Measurements from ENCODE around the gene LSAMP.

LSAMP gene

DNA sequence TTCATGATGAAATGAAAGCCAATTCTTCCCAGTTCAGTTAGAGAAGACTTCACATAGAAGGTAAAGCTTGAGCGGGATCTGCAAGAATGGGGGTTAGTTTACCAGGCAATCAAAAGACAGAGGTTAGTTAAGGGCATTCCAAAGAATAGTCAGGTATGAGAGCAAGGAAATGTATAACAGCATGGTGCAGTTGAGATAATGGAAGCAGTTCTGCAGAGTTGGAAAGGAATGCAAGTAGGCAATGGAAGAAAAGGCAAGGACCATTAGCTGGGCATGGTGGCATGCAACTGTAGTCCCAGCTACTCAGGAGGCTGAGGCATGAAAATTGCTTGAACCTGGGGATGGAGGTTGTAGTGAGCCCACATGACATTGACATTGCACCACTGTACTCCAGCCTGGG, 55.0 kb downstream of the LSAMP start:
- no peak for DNase-seq (ENCODE audit: low spot score)
- TF ChIP-seq, protein P1, sequence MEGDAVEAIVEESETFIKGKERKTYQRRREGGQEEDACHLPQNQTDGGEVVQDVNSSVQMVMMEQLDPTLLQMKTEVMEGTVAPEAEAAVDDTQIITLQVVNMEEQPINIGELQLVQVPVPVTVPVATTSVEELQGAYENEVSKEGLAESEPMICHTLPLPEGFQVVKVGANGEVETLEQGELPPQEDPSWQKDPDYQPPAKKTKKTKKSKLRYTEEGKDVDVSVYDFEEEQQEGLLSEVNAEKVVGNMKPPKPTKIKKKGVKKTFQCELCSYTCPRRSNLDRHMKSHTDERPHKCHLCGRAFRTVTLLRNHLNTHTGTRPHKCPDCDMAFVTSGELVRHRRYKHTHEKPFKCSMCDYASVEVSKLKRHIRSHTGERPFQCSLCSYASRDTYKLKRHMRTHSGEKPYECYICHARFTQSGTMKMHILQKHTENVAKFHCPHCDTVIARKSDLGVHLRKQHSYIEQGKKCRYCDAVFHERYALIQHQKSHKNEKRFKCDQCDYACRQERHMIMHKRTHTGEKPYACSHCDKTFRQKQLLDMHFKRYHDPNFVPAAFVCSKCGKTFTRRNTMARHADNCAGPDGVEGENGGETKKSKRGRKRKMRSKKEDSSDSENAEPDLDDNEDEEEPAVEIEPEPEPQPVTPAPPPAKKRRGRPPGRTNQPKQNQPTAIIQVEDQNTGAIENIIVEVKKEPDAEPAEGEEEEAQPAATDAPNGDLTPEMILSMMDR (IDR thresholded peaks at IDR 0.05; ENCODE audit: extremely low read depth, missing control alignments), result no peak

DNA sequence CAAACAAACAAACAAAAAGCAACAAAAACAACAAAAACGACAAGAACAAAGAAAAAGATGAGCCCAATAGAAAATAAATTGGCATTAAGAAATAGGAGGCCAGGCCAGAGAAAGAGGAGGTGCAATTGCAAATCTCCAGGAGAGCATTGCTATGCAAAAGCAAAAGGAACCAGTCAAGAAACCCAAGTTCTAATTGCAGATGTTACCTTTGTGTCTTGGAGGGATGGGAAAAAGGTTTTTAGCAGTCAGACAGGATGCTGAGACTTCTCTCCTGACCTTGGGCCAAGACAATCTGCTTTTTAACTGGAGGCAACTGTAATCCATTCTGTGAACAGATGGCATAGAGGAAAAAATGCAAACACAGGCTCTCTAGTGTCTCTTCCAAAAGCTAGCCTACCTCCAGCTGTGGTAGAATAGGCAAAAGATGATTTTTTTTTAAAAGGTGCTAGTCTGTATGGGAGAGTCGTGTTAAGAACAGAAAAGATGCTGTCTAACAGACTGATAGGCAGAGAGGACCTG, 56.4 kb downstream of the LSAMP start:
- DNase-seq (ENCODE audit: low spot score), result no peak
- TF ChIP-seq, protein P1 (IDR thresholded peaks at IDR 0.05; ENCODE audit: extremely low read depth, missing control alignments), result no peak

DNA sequence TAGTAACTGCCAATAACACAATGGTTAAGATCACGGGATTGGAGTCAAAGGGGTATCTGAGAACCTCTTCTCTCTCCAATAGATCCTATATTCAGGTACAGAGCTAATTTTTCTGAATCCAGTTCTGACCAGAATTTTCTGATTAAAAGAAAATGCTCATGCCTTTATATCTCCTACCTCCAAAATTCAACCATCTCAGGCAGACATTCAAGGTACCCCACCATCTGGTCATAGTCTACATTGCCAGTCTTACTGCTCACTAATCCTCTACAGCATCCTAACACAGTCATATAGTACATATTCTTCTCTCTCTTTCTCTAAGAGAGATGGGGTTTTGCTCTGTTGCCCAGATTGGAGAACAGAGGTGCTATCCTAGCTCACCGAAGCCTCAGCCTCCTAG, 59.1 kb downstream of the LSAMP start:
- DNase-seq (ENCODE audit: low spot score), result no peak
- TF ChIP-seq, protein P1 (IDR thresholded peaks at IDR 0.05; ENCODE audit: extremely low read depth, missing control alignments), result no peak

DNA sequence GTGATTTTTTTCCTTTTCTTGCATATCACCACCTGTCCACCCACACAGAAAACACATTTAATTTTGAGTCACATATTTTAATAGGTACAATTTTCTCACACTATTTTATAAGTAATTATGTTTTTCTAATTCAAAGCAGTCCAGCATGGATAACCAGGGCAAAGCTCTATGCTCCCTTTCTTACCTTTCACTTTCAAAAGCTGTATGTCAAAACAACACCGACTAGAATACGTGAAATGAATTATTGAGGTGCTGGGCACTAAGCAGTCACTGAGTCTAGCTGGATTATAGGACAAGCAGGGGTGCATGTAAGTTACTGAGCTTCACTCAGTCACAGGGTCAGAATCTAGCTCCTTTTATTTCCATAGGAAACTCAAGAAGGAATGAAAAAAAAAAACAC, 60.6 kb downstream of the LSAMP start:
- DNase-seq (ENCODE audit: low spot score), result no peak
- TF ChIP-seq, protein P1 (IDR thresholded peaks at IDR 0.05; ENCODE audit: extremely low read depth, missing control alignments), result no peak

DNA sequence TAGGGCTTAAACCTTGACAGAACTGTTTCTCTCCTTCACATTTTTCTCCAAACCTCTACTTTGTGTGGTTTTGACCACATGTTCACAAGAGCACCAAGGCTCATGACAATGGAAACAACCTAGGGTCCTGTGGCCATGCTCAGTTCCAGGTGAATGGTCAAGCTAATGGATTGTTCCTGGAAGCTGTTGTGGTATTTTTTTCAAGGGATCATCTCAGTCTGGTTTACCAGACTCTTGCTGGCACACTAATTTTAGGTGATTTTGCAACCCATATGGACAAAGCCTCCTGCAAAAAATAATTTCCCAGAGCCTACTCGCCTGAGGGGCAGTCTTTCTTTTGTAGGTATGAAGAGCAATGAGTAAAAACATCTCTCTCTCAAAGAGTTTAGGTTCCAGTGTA, 67.2 kb downstream of the LSAMP start:
- TF ChIP-seq, protein P1 (IDR thresholded peaks at IDR 0.05; ENCODE audit: extremely low read depth, missing control alignments), result no peak
- DNase-seq (ENCODE audit: low spot score), result no peak

DNA sequence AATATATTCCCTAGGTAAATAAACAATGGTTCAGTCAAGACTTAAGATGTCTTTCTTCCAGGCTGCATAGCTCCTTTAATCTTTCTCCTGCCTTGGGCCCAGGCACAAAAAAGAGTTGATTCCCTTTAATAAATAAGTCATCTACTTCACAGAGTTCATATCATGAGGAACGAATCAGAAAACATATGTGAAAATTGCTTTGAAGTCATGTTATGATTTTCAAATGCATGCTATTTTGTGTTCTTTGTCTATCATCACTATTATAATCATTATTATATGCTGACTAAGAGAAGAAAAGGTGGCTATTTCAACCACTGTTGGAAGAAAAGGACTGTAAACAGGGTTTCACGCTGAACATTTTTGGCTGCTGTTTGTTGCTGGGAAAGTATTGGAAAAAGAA, 70.4 kb downstream of the LSAMP start:
- TF ChIP-seq, protein P1 (IDR thresholded peaks at IDR 0.05; ENCODE audit: extremely low read depth, missing control alignments), result no peak
- DNase-seq (ENCODE audit: low spot score), result no peak

DNA sequence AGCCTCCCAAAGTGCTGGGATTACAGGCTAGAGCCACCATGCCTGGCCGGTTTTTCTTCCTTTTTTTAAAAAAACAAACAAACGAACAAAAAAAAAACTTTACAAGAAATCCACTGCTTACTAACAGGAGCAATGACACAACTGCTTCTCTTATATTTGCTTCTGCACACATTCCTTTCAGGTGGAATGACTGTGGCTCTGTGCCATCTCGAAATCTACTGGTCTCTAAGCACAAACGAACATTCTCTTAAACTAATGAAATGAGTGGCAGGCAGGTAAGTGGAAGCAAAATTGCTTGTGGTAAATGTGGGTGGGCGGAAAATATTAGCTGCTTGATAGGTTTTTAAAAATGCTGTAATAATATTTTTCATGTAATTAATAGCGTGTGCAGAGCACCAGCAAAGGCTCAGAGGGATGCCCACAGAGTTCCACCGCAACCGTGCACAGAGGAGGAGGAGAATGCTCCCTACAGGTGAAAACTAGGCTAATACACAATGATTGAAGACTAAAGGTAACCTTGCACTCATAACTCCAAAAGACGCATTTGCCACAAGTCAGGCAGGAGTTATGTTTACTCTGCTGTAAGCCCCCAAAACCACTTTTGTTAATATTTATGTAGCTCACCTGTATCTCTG, 77.4 kb downstream of the LSAMP start:
- TF ChIP-seq, protein P1 (IDR thresholded peaks at IDR 0.05; ENCODE audit: extremely low read depth, missing control alignments), result no peak
- no peak for DNase-seq (ENCODE audit: low spot score)

All from GM20000 (cell line).